ENCODE results near the gene USP12. TPM values are rescaled to one million over a fixed set of nuclear protein-coding genes. Genes with fewer than 3 reads are reported as not detected.

USP12 gene
- polyA plus RNA-seq, 3 donors, result 12.8 to 23.4 (median 14.5) TPM

DNA sequence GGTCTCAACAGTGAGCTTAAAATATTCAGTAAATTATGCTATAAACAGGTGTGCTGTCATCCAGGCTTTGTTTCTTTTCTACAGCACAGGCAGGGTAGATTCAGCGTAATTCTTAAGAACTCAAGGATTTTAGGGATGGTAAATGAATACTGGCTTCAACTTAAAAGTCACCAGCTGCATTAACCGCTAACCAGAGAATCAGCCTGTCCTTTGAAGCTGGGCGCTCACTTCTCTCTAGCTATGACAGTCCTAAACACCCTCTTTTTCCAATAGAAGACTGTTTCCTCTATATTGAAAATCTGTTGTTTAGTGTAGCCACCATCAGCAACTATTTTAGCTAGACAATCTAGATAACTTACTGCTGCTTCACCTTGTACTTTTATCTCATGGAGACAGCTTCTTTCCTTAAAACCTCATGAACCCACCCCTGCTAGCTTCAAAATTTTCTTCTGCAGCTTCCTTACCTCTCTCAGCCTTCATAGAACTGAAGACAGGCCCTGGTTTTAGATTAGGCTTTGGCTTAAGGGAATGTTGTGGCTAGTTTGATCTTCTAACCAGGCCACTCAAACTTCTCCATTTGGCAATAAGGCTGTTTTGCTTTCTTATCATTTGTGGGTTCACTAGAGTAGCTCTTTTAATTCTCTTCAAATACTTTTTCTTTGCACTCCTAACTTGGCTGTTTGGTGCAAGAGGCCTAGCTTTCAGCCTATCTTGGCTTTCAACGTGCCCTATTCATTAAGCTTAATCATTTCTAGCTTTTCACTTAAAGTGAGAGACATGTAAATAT is 89.5 kb downstream of the USP12 start:
- H3K4me1 Mint-ChIP-seq, result no peaks in the 10 kb centered on the region

More for the DNA sequence above, 89.5 kb downstream of the USP12 start:
- intact Hi-C loops (cut with micrococcal nuclease), result no loop called here
- no peak for DNase-seq
- Histone ChIP-seq H3K36me3 (replicated peaks in 1 of 2; ENCODE audit: control insufficient read depth in 1 of 2, insufficient read depth in 2 of 2, low read length in 2 of 2) (peaks cover 11 to 50% of the 10 kb centered on the region in 2 donors), H3K27me3 (ENCODE audit: control insufficient read depth in 2 of 2, insufficient read depth in 2 of 2, low read length in 2 of 2) (no peaks in the 10 kb centered on the region), H3K4me2 (replicated peaks; ENCODE audit: extremely low read depth, low read length, poor library complexity, severe bottlenecking) (no peak overlapping the region), H3K79me2 (ENCODE audit: insufficient read depth, low read length) (no peaks in the 10 kb centered on the region), H3K9me3 (replicated peaks in 1 of 2; ENCODE audit: control insufficient read depth in 1 of 2, insufficient read depth in 1 of 2, low read length in 2 of 2) (no peaks in the 10 kb centered on the region), H3K27ac (ENCODE audit: low read depth in 1 of 2, low read length in 2 of 2) (no peak overlapping the region), H4K20me1 (ENCODE audit: insufficient read depth, low read length) (no peaks in the 10 kb centered on the region), H3K4me1 (ENCODE audit: control insufficient read depth in 1 of 2, insufficient read depth in 2 of 2, low read length in 2 of 2) (no peaks in the 10 kb centered on the region), H2AFZ (ENCODE audit: insufficient read depth, low read depth, low read length, poor library complexity, severe bottlenecking) (no peak overlapping the region), H3K4me3 (replicated peaks in 1 of 3; ENCODE audit: low read depth in 2 of 3, low read length in 3 of 3) (no peak overlapping the region), H3K9ac (ENCODE audit: insufficient read depth, low read length, poor library complexity, severe bottlenecking) (no peak overlapping the region)
- no CpG with 5 or more reads among the region's 4 CpGs for WGBS (ENCODE audit: insufficient coverage)
- Mint-ChIP-seq H3K9me3 (no peaks in the 10 kb centered on the region), H3K4me3 (no peak overlapping the region), H3K27me3 (ENCODE audit: low read depth in 3 of 3) (peaks cover 0 to 4% (median 0%) of the 10 kb centered on the region in 3 donors), H3K36me3 (peaks cover 37 to 46% of the 10 kb centered on the region in 2 donors), H3K27ac (peak overlapping the region in 1 of 7 donors; percentile 40)
- TF ChIP-seq CTCF (IDR thresholded peaks at IDR 0.05), result no peak

Measured in CD14-positive monocyte (primary cell).